H1 (cell line): ENCODE results near the gene INAFM1. TPM values are rescaled to one million over a fixed set of nuclear protein-coding genes. Genes with fewer than 3 reads are reported as not detected.
A peak's percentile ranks its signal among the peaks of the same experiment; 100 is the strongest.

Experiments
- CHD7 ChIP-seq: fragments of 300-600 bp; sonication (generic); IDR thresholded peaks from 2 replicates; pipeline ENCODE4 v1.7.1; 2012; ENCODE audit warnings: low read length, moderate library complexity, mild to moderate bottlenecking, inconsistent platforms; ENCODE audit not compliant: insufficient replicate concordance
- CREB1 ChIP-seq: IDR thresholded peaks from 2 replicates; pipeline ENCODE4 v1.6.1; 2012; ENCODE audit warnings: inconsistent platforms
- CTBP2 ChIP-seq: IDR thresholded peaks from 2 replicates; pipeline ENCODE4 v1.7.0; 2011; ENCODE audit warnings: borderline replicate concordance, mild to moderate bottlenecking, moderate library complexity, mixed read lengths, low read length; ENCODE audit not compliant: insufficient read depth, insufficient read length
- EP300 ChIP-seq, 2 experiments: IDR thresholded peaks; 1 replicate in 1 of 2; 2 replicates in 1 of 2; pipeline ENCODE4 v1.6.1; 2011 to 2012; ENCODE audit warnings: low read depth in 2 of 2, low read length in 2 of 2, mild to moderate bottlenecking in 2 of 2, borderline replicate concordance in 1 of 2, inconsistent platforms in 1 of 2, moderate library complexity in 1 of 2
- JUND ChIP-seq: IDR thresholded peaks from 2 replicates; pipeline ENCODE4 v1.6.1; 2011; ENCODE audit warnings: mild to moderate bottlenecking, improper control_type of control experiment, low read length
- KDM4A ChIP-seq: IDR thresholded peaks from one replicate; pipeline ENCODE4 v1.7.1; 2012; ENCODE audit warnings: low read depth, mild to moderate bottlenecking, moderate library complexity, low read length, inconsistent platforms; ENCODE audit not compliant: severe bottlenecking
- KDM5A ChIP-seq: fragments of 200-600 bp; IDR thresholded peaks from 2 replicates; pipeline ENCODE4 v1.7.1; 2012; ENCODE audit warnings: mild to moderate bottlenecking, low read length, inconsistent platforms, mixed read lengths
- POLR2AphosphoS5 ChIP-seq: IDR thresholded peaks from 2 replicates; pipeline ENCODE4 v1.6.1; 2011; ENCODE audit warnings: low read depth, low read length
- SIN3A ChIP-seq, 2 experiments: IDR thresholded peaks in 1 of 2; conservative IDR thresholded peaks in 1 of 2; 2 replicates each; pipeline ENCODE4 v1.6.1; 2011 to 2012; ENCODE audit warnings: low read length in 2 of 2, improper control_type of control experiment in 1 of 2, low read depth in 1 of 2, mild to moderate bottlenecking in 1 of 2
- SP4 ChIP-seq: IDR thresholded peaks from 2 replicates; pipeline ENCODE4 v1.6.1; 2012; ENCODE audit warnings: low read length, inconsistent platforms
- SUZ12 ChIP-seq: fragments of 200-600 bp; sonication (generic); IDR thresholded peaks from 2 replicates; pipeline ENCODE4 v1.6.1; 2012; ENCODE audit warnings: mild to moderate bottlenecking, inconsistent platforms, low read length, moderate library complexity, mixed read lengths
- polyA plus RNA-seq, 7 experiments: library from polyadenylated mRNA; depleted of rRNA in 3 of 7; stranded (reverse) in 5 of 7; unstranded in 2 of 7; fragments of >200 nt in 5 of 7; fragments of 200-250 nt in 2 of 7; gene quantifications; 1 replicate in 5 of 7; 2 replicates in 1 of 7; 4 replicates in 1 of 7; pipeline versions ENCODE4 v1.2.1 to v1.2.3, GENCODE V29; 2011 to 2013; ENCODE audit warnings: missing spikeins in 2 of 7, mixed read lengths in 2 of 7
- total RNA-seq: library from RNA; stranded (reverse); fragmentation: NEBNext Ultra II Directional; extraction: Animal tissue kit (Norgen Biotek cat#: 25700); gene quantifications from 2 replicates; pipeline ENCODE4 v1.2.1, GENCODE V29; 2021

Gene INAFM1
- total and polyA plus RNA-seq, 2 of the 8 experiments (the other 6 are each of a cell fraction or from before 2014, with no cell fraction given) = 2.6 to 3.4 TPM

GRCh38 chr19:47243364-47243775 is 31.3 kb upstream of the INAFM1 start (continued):
- TF ChIP-seq CHD7 (no peak), CTBP2 (no peak), SIN3A (conservative IDR thresholded peaks at IDR 0.05 in 1 of 2, IDR thresholded peaks at IDR 0.05 in 1 of 2; ENCODE audit: low read depth in 1 of 2, low read length in 2 of 2) (0 out of 4 replicates have a peak, but pooled peaks of 1 of the 2 experiments have one; percentile 8), EP300 (IDR thresholded peaks at IDR 0.05; ENCODE audit: borderline replicate concordance in 1 of 2, low read depth in 2 of 2, low read length in 2 of 2) (no peak), SUZ12 (no peak), KDM5A (no peak), KDM4A (peak; percentile 25), JUND (no peak), POLR2AphosphoS5 (no peak), SP4 (peak; percentile 7; the same call in 1 of the 2 replicates), CREB1 (no peak)
